ENCODE data around the gene PCP2.

GRCh38 chr19:7597689-7598088 lies 35.8 kb downstream of the PCP2 start:
- no peak for TF ChIP-seq POLR2A (IDR thresholded peaks at IDR 0.05)
- TF ChIP-seq, protein P1, sequence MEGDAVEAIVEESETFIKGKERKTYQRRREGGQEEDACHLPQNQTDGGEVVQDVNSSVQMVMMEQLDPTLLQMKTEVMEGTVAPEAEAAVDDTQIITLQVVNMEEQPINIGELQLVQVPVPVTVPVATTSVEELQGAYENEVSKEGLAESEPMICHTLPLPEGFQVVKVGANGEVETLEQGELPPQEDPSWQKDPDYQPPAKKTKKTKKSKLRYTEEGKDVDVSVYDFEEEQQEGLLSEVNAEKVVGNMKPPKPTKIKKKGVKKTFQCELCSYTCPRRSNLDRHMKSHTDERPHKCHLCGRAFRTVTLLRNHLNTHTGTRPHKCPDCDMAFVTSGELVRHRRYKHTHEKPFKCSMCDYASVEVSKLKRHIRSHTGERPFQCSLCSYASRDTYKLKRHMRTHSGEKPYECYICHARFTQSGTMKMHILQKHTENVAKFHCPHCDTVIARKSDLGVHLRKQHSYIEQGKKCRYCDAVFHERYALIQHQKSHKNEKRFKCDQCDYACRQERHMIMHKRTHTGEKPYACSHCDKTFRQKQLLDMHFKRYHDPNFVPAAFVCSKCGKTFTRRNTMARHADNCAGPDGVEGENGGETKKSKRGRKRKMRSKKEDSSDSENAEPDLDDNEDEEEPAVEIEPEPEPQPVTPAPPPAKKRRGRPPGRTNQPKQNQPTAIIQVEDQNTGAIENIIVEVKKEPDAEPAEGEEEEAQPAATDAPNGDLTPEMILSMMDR (IDR thresholded peaks at IDR 0.05 in 4 of 5, conservative IDR thresholded peaks at IDR 0.05 in 1 of 5), result no peak

All from gastrocnemius medialis (tissue), 4 donors.